K562 (cell line): ENCODE results near the gene ZBTB48. TPM values are rescaled to one million over a fixed set of nuclear protein-coding genes. Genes with fewer than 3 reads are reported as not detected.

Experiments used
- ATF1 ChIP-seq, 2 experiments: fragments of 450-650 bp in 1 of 2; IDR thresholded peaks; 2 replicates each; pipeline ENCODE4 v1.6.1; 2016; ENCODE audit warnings: missing compliant biosample characterization in 1 of 2, missing genetic modification characterization in 1 of 2
- FOXM1 ChIP-seq, 2 experiments: fragments of 450-650 bp in 1 of 2; sonication (generic) in 1 of 2; formaldehyde crosslinking in 1 of 2; IDR thresholded peaks; 2 replicates each; pipeline versions ENCODE4 v1.6.1 to v1.9.0; 2017 to 2022; ENCODE audit warnings: low read depth in 2 of 2, mild to moderate bottlenecking in 2 of 2, missing genetic modification reagents in 1 of 2, moderate library complexity in 1 of 2
- L3MBTL2 ChIP-seq: fragments of 450-650 bp; IDR thresholded peaks from 2 replicates; pipeline ENCODE4 v1.6.1; 2016; ENCODE audit warnings: mild to moderate bottlenecking, moderate library complexity
- MTA3 ChIP-seq: fragments of 450-650 bp; formaldehyde crosslinking; IDR thresholded peaks from 2 replicates; pipeline ENCODE4 v1.6.1; 2017; ENCODE audit warnings: mild to moderate bottlenecking, borderline replicate concordance
- NR1H2 ChIP-seq: sonication (generic); formaldehyde crosslinking; IDR thresholded peaks from 2 replicates; pipeline ENCODE4 v1.4.0; 2020; ENCODE audit warnings: mild to moderate bottlenecking, missing genetic modification reagents
- NR4A1 ChIP-seq, 2 experiments: fragments of 250-450 bp in 1 of 2; fragments of 450-650 bp in 1 of 2; sonication (Bioruptor Pico) in 1 of 2; IDR thresholded peaks; 2 replicates each; pipeline versions ENCODE4 v1.4.0 to v1.6.1; 2016 to 2020; ENCODE audit warnings: mild to moderate bottlenecking in 2 of 2, missing compliant biosample characterization in 1 of 2, missing genetic modification characterization in 1 of 2, moderate library complexity in 1 of 2
- PCBP1 ChIP-seq: fragments of 200-400 bp; formaldehyde crosslinking; IDR thresholded peaks from 2 replicates; pipeline ENCODE4 v1.6.1; 2018; ENCODE audit warnings: mild to moderate bottlenecking, low read depth, low read length; ENCODE audit not compliant: poor library complexity, severe bottlenecking
- POLR2G ChIP-seq: fragments of 200-400 bp; formaldehyde crosslinking; IDR thresholded peaks from 2 replicates; pipeline ENCODE4 v1.6.1; 2017; ENCODE audit warnings: low read depth, mild to moderate bottlenecking, antibody characterized with exemption, low read length, moderate library complexity
- PRPF4 ChIP-seq: fragments of 200-400 bp; formaldehyde crosslinking; IDR thresholded peaks from one replicate; pipeline ENCODE4 v1.6.1; 2017; ENCODE audit warnings: low read length, low read depth, mild to moderate bottlenecking; ENCODE audit not compliant: insufficient read depth, poor library complexity, severe bottlenecking
- PTBP1 ChIP-seq: fragments of 200-400 bp; formaldehyde crosslinking; IDR thresholded peaks from 2 replicates; pipeline ENCODE4 v1.6.1; 2017; ENCODE audit warnings: low read depth, low read length
- RAD21 ChIP-seq, 2 experiments: fragments of 250-450 bp in 1 of 2; fragments of 450-650 bp in 1 of 2; sonication (Bioruptor Pico) in 1 of 2; formaldehyde crosslinking in 1 of 2; IDR thresholded peaks in 1 of 2; conservative IDR thresholded peaks in 1 of 2; 2 replicates each; pipeline versions ENCODE4 v1.4.0 to v1.8.0; 2020 to 2022; ENCODE audit warnings: mild to moderate bottlenecking in 2 of 2, moderate library complexity in 1 of 2
- XRCC4 ChIP-seq: IDR thresholded peaks from one replicate; pipeline ENCODE4 v1.6.1; 2011; ENCODE audit not compliant: insufficient read depth, insufficient read length; ENCODE audit errors: extremely low read depth
- ZNF24 ChIP-seq: fragments of 450-650 bp; IDR thresholded peaks from 2 replicates; pipeline ENCODE4 v1.6.1; 2016
- ZNF263 ChIP-seq: sonication (generic); formaldehyde crosslinking; IDR thresholded peaks from 2 replicates; pipeline ENCODE4 v1.8.0; 2022; ENCODE audit warnings: mild to moderate bottlenecking, missing genetic modification reagents, borderline replicate concordance
- ZNF436 ChIP-seq: fragments of 250-450, 450-650 bp; sonication (Bioruptor Pico); formaldehyde crosslinking; IDR thresholded peaks from 2 replicates; pipeline ENCODE4 v1.7.0; 2020; ENCODE audit warnings: mild to moderate bottlenecking
- ZNF766 ChIP-seq: fragments of 200-800 bp; sonication (Bioruptor generic); conservative IDR thresholded peaks from 2 replicates; pipeline ENCODE4 v1.6.1; 2016; ENCODE audit warnings: missing genetic modification characterization, missing compliant biosample characterization
- polyA plus RNA-seq, 8 experiments: library from polyadenylated mRNA; depleted of rRNA in 4 of 8; stranded (reverse) in 5 of 8; unstranded in 3 of 8; fragments of >200 nt; fragmentation: Nextera tagmentation in 2 of 8; fragmentation: Illumina TruSeq in 1 of 8; extraction: Ambion mirVana in 2 of 8; extraction: Trizol in 1 of 8; gene quantifications; 2 replicates each; pipeline versions ENCODE4 v1.2.1 to v1.2.3, GENCODE V29; 2011 to 2014; ENCODE audit warnings: inconsistent platforms in 1 of 8, missing spikeins in 1 of 8
- total RNA-seq, 7 experiments: library from RNA; depleted of rRNA in 6 of 7; stranded (reverse); fragments of >200 nt in 6 of 7; fragmentation: Illumina TruSeq in 2 of 7; extraction: Trizol in 2 of 7; gene quantifications; 2 replicates each; pipeline versions ENCODE4 v1.2.1 to v1.2.3, GENCODE V29; 2011 to 2021; ENCODE audit warnings: low replicate concordance in 1 of 7
- TF ChIP-seq, protein P1 (sequence below): sonication (generic); IDR thresholded peaks from 2 replicates; pipeline ENCODE4 v1.6.1; 2016
- TF ChIP-seq, protein P2 (sequence below): sonication (generic); formaldehyde crosslinking; IDR thresholded peaks from 2 replicates; pipeline ENCODE4 v1.8.0; 2022; ENCODE audit warnings: missing genetic modification reagents, mild to moderate bottlenecking, borderline replicate concordance
- TF ChIP-seq, protein P3 (sequence below): sonication (generic); formaldehyde crosslinking; IDR thresholded peaks from 2 replicates; pipeline ENCODE4 v1.8.0; 2022; ENCODE audit warnings: mild to moderate bottlenecking, missing genetic modification reagents
- TF ChIP-seq, protein P4 (sequence below): IDR thresholded peaks from 2 replicates; pipeline ENCODE4 v1.6.1; 2011; ENCODE audit not compliant: insufficient read length; ENCODE audit errors: extremely low read depth

Gene ZBTB48
- total and polyA plus RNA-seq, 9 of the 15 experiments (the other 6 are each of a cell fraction or from before 2014, with no cell fraction given), result 1.9 to 66.9 (median 29.5) TPM

DNA sequence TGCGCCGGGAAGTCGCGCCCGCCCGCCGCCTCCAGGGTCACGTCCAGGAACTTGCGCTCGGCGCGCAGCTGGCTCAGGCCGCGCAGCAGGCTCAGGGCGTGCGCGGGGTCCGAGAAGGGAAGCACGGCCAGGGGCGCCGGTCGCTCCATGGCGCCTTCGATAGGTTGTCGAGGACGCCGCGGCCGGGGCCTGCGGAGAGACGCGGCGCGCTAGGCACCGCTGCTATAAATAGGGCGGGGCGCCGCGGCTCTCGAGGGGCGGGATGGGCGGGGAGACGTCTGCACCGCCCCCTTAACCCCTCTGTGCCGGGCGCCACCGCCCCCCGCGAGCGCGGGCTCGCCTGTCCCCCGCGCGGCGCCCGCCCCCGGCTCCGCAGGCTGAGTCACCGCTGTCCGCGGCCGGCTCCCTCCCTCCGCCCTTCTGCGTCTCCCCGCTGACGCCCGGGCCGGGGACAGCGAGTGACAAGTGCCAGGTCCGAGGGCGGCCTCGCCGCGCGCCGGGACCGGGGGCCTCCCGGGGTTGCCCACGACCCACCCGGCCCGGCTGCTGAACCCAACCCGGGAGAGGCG lies 23.0 kb downstream of the ZBTB48 start, which contains the start of gene KLHL21 (continued):
- TF ChIP-seq PRPF4, result no peak
- TF ChIP-seq ZNF263 (CRISPR knock-in tag), result peak; percentile 31; the same call in 1 of the 2 replicates
- TF ChIP-seq NR1H2 (CRISPR knock-in tag), result no peak
- peak; percentile 78; the same call in 1 of the 2 replicates for TF ChIP-seq MTA3
- no peak for TF ChIP-seq ZNF436 (CRISPR knock-in tag)
- no peak for TF ChIP-seq PTBP1
- no peak for TF ChIP-seq RAD21 (CRISPR knock-in tag; conservative IDR thresholded peaks at IDR 0.05 in 1 of 2, IDR thresholded peaks at IDR 0.05 in 1 of 2)
- no peak for TF ChIP-seq PCBP1
- TF ChIP-seq, protein P1, sequence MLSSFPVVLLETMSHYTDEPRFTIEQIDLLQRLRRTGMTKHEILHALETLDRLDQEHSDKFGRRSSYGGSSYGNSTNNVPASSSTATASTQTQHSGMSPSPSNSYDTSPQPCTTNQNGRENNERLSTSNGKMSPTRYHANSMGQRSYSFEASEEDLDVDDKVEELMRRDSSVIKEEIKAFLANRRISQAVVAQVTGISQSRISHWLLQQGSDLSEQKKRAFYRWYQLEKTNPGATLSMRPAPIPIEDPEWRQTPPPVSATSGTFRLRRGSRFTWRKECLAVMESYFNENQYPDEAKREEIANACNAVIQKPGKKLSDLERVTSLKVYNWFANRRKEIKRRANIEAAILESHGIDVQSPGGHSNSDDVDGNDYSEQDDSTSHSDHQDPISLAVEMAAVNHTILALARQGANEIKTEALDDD, result no peak
- peak; percentile 64 for TF ChIP-seq ZNF24
- no peak for TF ChIP-seq FOXM1 (IDR thresholded peaks at IDR 0.05; ENCODE audit: low read depth)
- TF ChIP-seq FOXM1 (CRISPR knock-in tag; IDR thresholded peaks at IDR 0.05; ENCODE audit: low read depth), result no peak; the same call in 1 of the 2 replicates
- peak; percentile 96 for TF ChIP-seq POLR2G
- no peak for TF ChIP-seq ATF1 (CRISPR knock-in tag; IDR thresholded peaks at IDR 0.05)
- no peak; the same call in 1 of the 2 replicates for TF ChIP-seq ATF1 (tag; IDR thresholded peaks at IDR 0.05)
- no peak; the same call in 1 of the 2 replicates for TF ChIP-seq NR4A1 (CRISPR knock-in tag; IDR thresholded peaks at IDR 0.05)
- TF ChIP-seq NR4A1 (tag; IDR thresholded peaks at IDR 0.05), result no peak; the same call in 1 of the 2 replicates
- TF ChIP-seq, protein P2, sequence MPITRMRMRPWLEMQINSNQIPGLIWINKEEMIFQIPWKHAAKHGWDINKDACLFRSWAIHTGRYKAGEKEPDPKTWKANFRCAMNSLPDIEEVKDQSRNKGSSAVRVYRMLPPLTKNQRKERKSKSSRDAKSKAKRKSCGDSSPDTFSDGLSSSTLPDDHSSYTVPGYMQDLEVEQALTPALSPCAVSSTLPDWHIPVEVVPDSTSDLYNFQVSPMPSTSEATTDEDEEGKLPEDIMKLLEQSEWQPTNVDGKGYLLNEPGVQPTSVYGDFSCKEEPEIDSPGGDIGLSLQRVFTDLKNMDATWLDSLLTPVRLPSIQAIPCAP (CRISPR knock-in tag), result no peak
- TF ChIP-seq ZNF766 (CRISPR knock-in tag), result no peak; the same call in 1 of the 2 replicates
- no peak for TF ChIP-seq XRCC4
- TF ChIP-seq, protein P3, sequence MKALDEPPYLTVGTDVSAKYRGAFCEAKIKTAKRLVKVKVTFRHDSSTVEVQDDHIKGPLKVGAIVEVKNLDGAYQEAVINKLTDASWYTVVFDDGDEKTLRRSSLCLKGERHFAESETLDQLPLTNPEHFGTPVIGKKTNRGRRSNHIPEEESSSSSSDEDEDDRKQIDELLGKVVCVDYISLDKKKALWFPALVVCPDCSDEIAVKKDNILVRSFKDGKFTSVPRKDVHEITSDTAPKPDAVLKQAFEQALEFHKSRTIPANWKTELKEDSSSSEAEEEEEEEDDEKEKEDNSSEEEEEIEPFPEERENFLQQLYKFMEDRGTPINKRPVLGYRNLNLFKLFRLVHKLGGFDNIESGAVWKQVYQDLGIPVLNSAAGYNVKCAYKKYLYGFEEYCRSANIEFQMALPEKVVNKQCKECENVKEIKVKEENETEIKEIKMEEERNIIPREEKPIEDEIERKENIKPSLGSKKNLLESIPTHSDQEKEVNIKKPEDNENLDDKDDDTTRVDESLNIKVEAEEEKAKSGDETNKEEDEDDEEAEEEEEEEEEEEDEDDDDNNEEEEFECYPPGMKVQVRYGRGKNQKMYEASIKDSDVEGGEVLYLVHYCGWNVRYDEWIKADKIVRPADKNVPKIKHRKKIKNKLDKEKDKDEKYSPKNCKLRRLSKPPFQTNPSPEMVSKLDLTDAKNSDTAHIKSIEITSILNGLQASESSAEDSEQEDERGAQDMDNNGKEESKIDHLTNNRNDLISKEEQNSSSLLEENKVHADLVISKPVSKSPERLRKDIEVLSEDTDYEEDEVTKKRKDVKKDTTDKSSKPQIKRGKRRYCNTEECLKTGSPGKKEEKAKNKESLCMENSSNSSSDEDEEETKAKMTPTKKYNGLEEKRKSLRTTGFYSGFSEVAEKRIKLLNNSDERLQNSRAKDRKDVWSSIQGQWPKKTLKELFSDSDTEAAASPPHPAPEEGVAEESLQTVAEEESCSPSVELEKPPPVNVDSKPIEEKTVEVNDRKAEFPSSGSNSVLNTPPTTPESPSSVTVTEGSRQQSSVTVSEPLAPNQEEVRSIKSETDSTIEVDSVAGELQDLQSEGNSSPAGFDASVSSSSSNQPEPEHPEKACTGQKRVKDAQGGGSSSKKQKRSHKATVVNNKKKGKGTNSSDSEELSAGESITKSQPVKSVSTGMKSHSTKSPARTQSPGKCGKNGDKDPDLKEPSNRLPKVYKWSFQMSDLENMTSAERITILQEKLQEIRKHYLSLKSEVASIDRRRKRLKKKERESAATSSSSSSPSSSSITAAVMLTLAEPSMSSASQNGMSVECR (CRISPR knock-in tag), result peak; percentile 80; the same call in 1 of the 2 replicates
- TF ChIP-seq, protein P4, sequence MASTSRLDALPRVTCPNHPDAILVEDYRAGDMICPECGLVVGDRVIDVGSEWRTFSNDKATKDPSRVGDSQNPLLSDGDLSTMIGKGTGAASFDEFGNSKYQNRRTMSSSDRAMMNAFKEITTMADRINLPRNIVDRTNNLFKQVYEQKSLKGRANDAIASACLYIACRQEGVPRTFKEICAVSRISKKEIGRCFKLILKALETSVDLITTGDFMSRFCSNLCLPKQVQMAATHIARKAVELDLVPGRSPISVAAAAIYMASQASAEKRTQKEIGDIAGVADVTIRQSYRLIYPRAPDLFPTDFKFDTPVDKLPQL, result no peak
- TF ChIP-seq L3MBTL2, result 0 out of 2 replicates have a peak, but pooled peaks have one; percentile 7
